HFFc6 (cell line): ENCODE measurements around the gene GAD2. TPM values are rescaled to one million over a fixed set of nuclear protein-coding genes. Genes with fewer than 3 reads are reported as not detected.

Source experiments
- DNase-seq: peaks from one replicate; pipeline ENCODE4 v3.0.0-alpha.2; 2018
- H3K27ac Mint-ChIP-seq: 2 replicates; pipeline ENCODE4 v1.8.0; 2020; ENCODE audit warnings: mild to moderate bottlenecking, mixed read lengths
- H3K27me3 Mint-ChIP-seq: 2 replicates; pipeline ENCODE4 v1.8.0; 2021; ENCODE audit warnings: mild to moderate bottlenecking, moderate library complexity, mixed read lengths; ENCODE audit not compliant: insufficient read depth
- H3K36me3 Mint-ChIP-seq: 2 replicates; pipeline ENCODE4 v1.8.0; 2021; ENCODE audit warnings: low read depth, mixed read lengths
- H3K4me1 Mint-ChIP-seq: 2 replicates; pipeline ENCODE4 v1.8.0; 2020; ENCODE audit warnings: low read depth, mixed read lengths
- H3K4me3 Mint-ChIP-seq: 2 replicates; pipeline ENCODE4 v1.8.0; 2020; ENCODE audit warnings: mild to moderate bottlenecking, moderate library complexity, mixed read lengths
- H3K9me3 Mint-ChIP-seq: 2 replicates; pipeline ENCODE4 v1.8.0; 2020; ENCODE audit warnings: mild to moderate bottlenecking, mixed read lengths
- CTCF ChIP-seq: fragments of 200-600 bp; sonication (generic); IDR thresholded peaks from 2 replicates; pipeline ENCODE4 v1.5.0; 2021; ENCODE audit warnings: antibody characterized with exemption, mild to moderate bottlenecking
- total RNA-seq, 6 experiments: library from RNA; stranded (reverse); fragmentation: NEBNext Ultra II Directional; extraction: Animal tissue kit (Norgen Biotek cat#: 25700); gene quantifications; 2 replicates in 1 of 6; 3 replicates in 5 of 6; pipeline ENCODE4 v1.2.3, GENCODE V29; 2021

Gene GAD2
- total RNA-seq, 6 experiments from 2014 or later = not detected

GRCh38 chr10:26251925-26252324, 35.4 kb downstream of the GAD2 start:
- H3K4me1 Mint-ChIP-seq = no peaks in the 10 kb centered on the region
- H3K36me3 Mint-ChIP-seq = no peaks in the 10 kb centered on the region
- peaks cover 1% of the 10 kb centered on the region for H3K27me3 Mint-ChIP-seq
- no peak for TF ChIP-seq CTCF
- no peak overlapping the region for H3K27ac Mint-ChIP-seq
- DNase-seq = no peak
- no peak overlapping the region for H3K4me3 Mint-ChIP-seq
- H3K9me3 Mint-ChIP-seq = peaks cover 13% of the 10 kb centered on the region; the same call in 1 of the 2 replicates

GRCh38 chr10:26254616-26255015, 38.0 kb downstream of the GAD2 start:
- H3K36me3 Mint-ChIP-seq = no peaks in the 10 kb centered on the region
- H3K4me3 Mint-ChIP-seq = no peak overlapping the region
- no peak for TF ChIP-seq CTCF
- H3K27ac Mint-ChIP-seq = no peak overlapping the region
- no peaks in the 10 kb centered on the region for H3K4me1 Mint-ChIP-seq
- H3K9me3 Mint-ChIP-seq = peaks cover 9% of the 10 kb centered on the region; the same call in 1 of the 2 replicates
- H3K27me3 Mint-ChIP-seq = peaks cover 1% of the 10 kb centered on the region
- DNase-seq = no peak

- Mint-ChIP-seq H3K27me3 (peaks cover 4% of the 10 kb centered on the region), H3K36me3 (no peaks in the 10 kb centered on the region), H3K27ac (no peak overlapping the region), H3K9me3 (peaks cover 6% of the 10 kb centered on the region; the same call in 1 of the 2 replicates), H3K4me1 (no peaks in the 10 kb centered on the region), H3K4me3 (no peak overlapping the region)
- no peak for TF ChIP-seq CTCF
- DNase-seq = no peak
Measured at GRCh38 chr10:26259341-26259740, 42.8 kb downstream of the GAD2 start.

- peak overlapping the region; percentile 82; the same call in 1 of the 2 replicates for H3K4me3 Mint-ChIP-seq
Measured at GRCh38 chr10:26269754-26270153, 53.2 kb downstream of the GAD2 start.

GRCh38 chr10:26274391-26274790, 57.8 kb downstream of the GAD2 start:
- Mint-ChIP-seq H3K9me3 (no peaks in the 10 kb centered on the region; the same call in 1 of the 2 replicates), H3K4me1 (peaks cover 8% of the 10 kb centered on the region; the same call in 1 of the 2 replicates), H3K27me3 (peaks cover 4% of the 10 kb centered on the region), H3K4me3 (no peak overlapping the region), H3K36me3 (no peaks in the 10 kb centered on the region), H3K27ac (no peak overlapping the region)
- TF ChIP-seq CTCF = no peak
- DNase-seq = no peak

More at GRCh38 chr10:26269754-26270153, 53.2 kb downstream of the GAD2 start:
- Mint-ChIP-seq H3K4me1 (peaks cover 17% of the 10 kb centered on the region; the same call in 1 of the 2 replicates), H3K27ac (no peak overlapping the region), H3K9me3 (no peaks in the 10 kb centered on the region), H3K27me3 (peaks cover 3% of the 10 kb centered on the region), H3K36me3 (no peaks in the 10 kb centered on the region)
- DNase-seq = peak; percentile 6
- peak; percentile 54 for TF ChIP-seq CTCF
